Left lung (tissue), 10 donors: ENCODE data around the gene SAXO1. TPM values are rescaled to one million over a fixed set of nuclear protein-coding genes. Genes with fewer than 3 reads are reported as not detected.

Experiments
- ATAC-seq: fragments of 200-7000 bp; cut with Tn5 transposase; one replicate; pipeline ENCODE4 v1.9.1; 2020; ENCODE audit warnings: moderate library complexity
- DNase-seq, 4 donors: peaks; one replicate each; pipeline ENCODE4 v3.0.0-alpha.2; 2013 to 2020
- H3K27ac ChIP-seq, 2 donors: fragments of 200-600 bp; sonication (generic) in 1 of 2; one replicate each; pipeline versions ENCODE4 v1.5.0 to v1.8.0; 2020 to 2021
- H3K27me3 ChIP-seq, 2 donors: fragments of 200-600 bp; sonication (generic) in 1 of 2; one replicate each; pipeline versions ENCODE4 v1.5.0 to v1.8.0; 2020 to 2021
- H3K36me3 ChIP-seq, 2 donors: fragments of 200-600 bp; sonication (generic) in 1 of 2; one replicate each; pipeline versions ENCODE4 v1.5.0 to v1.8.0; 2020 to 2021
- H3K4me1 ChIP-seq, 2 donors: fragments of 200-600 bp; one replicate each; pipeline ENCODE4 v1.8.0; 2021
- H3K4me3 ChIP-seq, 2 donors: fragments of 200-600 bp; sonication (generic) in 1 of 2; one replicate each; pipeline versions ENCODE4 v1.5.0 to v1.8.0; 2020 to 2021; ENCODE audit warnings: mild to moderate bottlenecking in 1 of 2
- H3K9me3 ChIP-seq, 2 donors: fragments of 200-600 bp; sonication (generic) in 1 of 2; one replicate each; pipeline versions ENCODE4 v1.5.0 to v1.8.0; 2020 to 2021
- intact Hi-C, 2 donors: fragments of 100-400 bp; cut with DNase I; formaldehyde crosslinking; loops; one replicate each; pipeline versions ENCODE4 v1.11.2 to v1.14.2; 2022
- polyA plus RNA-seq, 6 donors: library from polyadenylated mRNA; unstranded; fragments of 120-200 nt; gene quantifications; one replicate each; pipeline ENCODE4 v1.2.1, GENCODE V29; 2013; ENCODE audit not compliant: insufficient read length in 6 of 6
- total RNA-seq, 2 donors: library from RNA; stranded (reverse); fragmentation: NEBNext Ultra II Directional; extraction: Animal tissue kit (Norgen Biotek cat#: 25700); gene quantifications; one replicate each; pipeline ENCODE4 v1.2.1, GENCODE V29; 2021
- TF ChIP-seq, protein P1 (sequence below), 2 donors: fragments of 200-600 bp; sonication (generic) in 1 of 2; IDR thresholded peaks; one replicate each; pipeline versions ENCODE4 v1.5.0 to v1.8.0; 2021; ENCODE audit warnings: antibody characterized with exemption in 2 of 2
- donor health status: DM: no; HTN: yes; CAD: no.
- donor health status: DM: no; HTN: no; CAD: no.

The SAXO1 gene
- total and polyA plus RNA-seq, 8 donors = 0.14 to 0.30 (median 0.18) TPM; not detected in 2

DNA sequence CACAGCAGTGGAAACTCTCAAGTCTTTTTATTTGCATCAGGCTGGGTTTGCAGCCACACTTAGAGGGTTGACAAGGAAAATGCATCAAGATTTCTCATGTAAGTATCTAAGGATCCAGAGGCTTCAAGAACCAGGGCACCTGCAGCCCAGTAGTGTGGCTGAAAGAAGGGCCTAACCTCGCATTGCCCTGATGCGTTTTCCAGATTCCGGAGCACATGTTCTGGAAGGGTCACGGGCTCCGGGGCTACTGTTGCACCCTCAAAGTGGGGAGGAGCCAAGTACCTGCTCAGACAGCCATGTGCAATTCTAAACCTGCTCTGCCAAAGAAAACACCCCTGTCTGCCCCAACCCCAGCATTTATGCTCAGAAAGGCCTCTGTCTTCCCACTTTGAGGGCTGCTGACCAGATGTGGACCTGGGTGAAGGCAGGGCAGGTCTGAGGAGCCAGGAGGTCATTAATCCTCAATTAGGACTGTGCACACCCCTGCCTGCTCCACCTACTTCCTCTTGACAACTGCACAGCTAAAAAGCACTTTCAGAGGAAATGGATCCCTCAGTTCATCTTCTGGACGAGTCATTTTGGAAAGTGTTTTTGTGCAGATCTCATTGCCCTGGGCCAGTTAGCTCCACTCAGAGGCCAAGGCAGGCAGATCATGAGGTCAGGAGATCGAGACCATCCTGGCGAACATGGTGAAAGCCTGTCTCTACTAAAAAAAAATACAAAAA, 110.7 kb downstream of the SAXO1 start:
- Histone ChIP-seq H3K4me1 (no peaks in the 10 kb centered on the region), H3K27me3 (no peaks in the 10 kb centered on the region), H3K36me3 (no peaks in the 10 kb centered on the region), H3K9me3 (no peaks in the 10 kb centered on the region), H3K27ac (no peak overlapping the region), H3K4me3 (no peak overlapping the region)
- DNase-seq (no peak), ATAC-seq (no peak)
- TF ChIP-seq, protein P1, sequence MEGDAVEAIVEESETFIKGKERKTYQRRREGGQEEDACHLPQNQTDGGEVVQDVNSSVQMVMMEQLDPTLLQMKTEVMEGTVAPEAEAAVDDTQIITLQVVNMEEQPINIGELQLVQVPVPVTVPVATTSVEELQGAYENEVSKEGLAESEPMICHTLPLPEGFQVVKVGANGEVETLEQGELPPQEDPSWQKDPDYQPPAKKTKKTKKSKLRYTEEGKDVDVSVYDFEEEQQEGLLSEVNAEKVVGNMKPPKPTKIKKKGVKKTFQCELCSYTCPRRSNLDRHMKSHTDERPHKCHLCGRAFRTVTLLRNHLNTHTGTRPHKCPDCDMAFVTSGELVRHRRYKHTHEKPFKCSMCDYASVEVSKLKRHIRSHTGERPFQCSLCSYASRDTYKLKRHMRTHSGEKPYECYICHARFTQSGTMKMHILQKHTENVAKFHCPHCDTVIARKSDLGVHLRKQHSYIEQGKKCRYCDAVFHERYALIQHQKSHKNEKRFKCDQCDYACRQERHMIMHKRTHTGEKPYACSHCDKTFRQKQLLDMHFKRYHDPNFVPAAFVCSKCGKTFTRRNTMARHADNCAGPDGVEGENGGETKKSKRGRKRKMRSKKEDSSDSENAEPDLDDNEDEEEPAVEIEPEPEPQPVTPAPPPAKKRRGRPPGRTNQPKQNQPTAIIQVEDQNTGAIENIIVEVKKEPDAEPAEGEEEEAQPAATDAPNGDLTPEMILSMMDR (IDR thresholded peaks at IDR 0.05) = no peak
- intact Hi-C loops = no loop called here

DNA sequence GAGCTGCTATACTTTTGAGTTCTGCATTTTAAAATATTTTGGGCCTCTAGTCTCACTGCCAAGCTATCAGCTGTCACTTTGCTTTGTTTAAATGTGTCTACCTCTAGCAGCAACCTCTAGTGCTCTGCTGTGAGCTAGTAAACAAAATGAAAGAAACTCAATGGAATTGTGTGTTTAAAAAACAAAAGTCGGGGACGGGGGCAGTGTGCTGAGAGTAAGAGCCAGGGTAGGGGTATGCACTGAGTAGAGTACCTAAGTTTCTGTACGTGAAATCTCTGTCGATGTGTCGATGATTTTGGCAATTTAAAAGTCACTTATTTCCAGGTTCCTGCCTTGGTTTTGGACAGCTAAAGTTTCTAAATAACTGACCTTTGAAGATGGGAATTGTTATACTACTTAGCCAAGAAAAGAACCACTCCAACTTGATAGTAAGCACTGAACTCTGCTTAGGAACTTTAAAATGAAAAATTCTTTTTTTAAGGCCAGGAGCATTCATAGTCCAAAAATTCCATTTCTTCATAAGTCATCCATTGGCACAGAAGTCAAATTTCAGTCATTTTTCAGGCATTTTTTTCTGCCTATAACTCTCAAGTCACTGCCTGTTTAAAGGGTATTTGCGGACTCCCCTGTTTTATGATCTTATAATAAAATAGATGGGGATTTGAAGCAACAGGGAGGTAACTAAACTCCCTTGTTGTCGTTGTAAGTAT, 111.5 kb downstream of the SAXO1 start:
- H3K27me3 ChIP-seq = no peaks in the 10 kb centered on the region
- TF ChIP-seq, protein P1 (IDR thresholded peaks at IDR 0.05) = no peak
- H3K27ac ChIP-seq = no peak overlapping the region
- H3K4me1 ChIP-seq = no peaks in the 10 kb centered on the region
- DNase-seq = no peak
- no peak overlapping the region for H3K4me3 ChIP-seq
- no peaks in the 10 kb centered on the region for H3K36me3 ChIP-seq
- intact Hi-C loops = no loop called here
- no peaks in the 10 kb centered on the region for H3K9me3 ChIP-seq
- ATAC-seq = no peak

DNA sequence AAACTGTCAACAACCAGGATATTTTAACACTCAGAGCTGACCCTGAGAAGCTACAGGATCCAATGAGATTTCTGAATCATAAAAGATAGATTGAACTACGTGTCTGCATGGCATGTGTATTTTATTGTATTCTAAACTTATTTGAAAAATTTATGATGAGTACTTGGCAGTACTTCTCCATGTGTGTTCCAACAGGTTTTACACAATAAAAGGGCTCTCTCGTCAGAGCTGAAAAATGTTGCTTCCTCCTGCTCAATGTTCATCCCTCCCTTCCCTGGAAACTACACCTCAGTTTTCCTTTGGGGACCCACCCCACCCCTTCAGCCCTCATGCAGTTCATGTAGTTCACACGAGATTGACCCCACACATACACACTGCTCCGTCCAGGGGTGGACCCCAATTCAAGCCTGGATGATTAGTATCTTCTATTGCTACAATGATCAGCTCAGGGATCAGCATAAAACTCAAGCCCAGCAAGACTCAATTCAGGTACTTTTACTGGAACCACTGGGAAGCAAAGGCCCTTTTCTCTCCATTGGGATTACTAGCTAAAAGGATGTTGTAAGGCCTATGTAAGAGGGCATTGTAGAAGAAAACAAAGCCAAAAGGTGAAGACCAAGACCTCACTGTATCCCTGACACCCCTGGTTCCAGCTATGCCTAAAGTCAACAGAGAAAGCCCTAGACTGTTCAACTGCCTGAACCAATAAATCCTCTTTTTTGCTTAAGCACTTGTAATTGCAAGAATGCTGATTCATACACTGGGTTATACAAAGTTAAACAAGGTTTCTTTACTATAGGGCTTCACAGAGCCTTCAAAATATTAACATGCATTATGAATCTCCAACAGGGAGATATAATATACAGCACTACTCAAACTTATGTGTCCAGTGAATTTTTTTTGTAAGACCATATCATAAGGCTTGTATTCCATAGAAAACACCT, 112.6 kb downstream of the SAXO1 start:
- TF ChIP-seq, protein P1 (IDR thresholded peaks at IDR 0.05) = no peak
- no peaks in the 10 kb centered on the region for H3K27me3 ChIP-seq
- no peak overlapping the region for H3K27ac ChIP-seq
- no peak overlapping the region for H3K4me3 ChIP-seq
- DNase-seq (no peak), ATAC-seq (no peak)
- H3K36me3 ChIP-seq = no peaks in the 10 kb centered on the region
- H3K4me1 ChIP-seq = no peaks in the 10 kb centered on the region
- no peaks in the 10 kb centered on the region for H3K9me3 ChIP-seq
- intact Hi-C loops = no loop called here

DNA sequence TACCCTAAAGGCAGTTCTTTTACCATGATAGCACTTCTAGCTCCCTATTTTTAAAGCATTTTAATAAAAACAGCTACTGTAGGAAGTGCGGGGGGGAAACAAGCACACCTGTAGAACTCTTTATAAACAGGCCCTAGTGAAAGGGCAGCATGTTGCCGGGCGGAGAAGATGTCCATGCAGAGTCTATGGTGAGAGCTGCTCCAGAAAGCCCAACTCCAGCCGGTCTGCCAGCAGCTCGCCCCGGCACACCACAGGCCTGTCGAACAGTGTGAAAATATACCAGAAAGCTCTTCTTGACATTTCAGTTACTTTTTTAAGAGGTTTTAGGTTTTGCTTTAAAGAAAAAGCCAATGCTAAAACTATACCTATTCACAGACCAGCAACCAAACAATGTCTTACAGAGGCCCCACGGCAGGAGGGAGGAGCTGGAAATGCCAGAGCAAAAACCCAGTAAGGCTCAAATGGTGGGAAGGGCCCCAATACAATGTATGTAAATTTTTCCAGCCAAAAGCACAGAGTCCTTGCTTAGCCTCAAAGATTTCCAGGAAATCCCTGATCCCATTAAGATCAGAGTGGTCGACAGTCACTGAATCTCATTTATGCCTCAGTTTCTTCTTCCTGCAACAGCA, 121.2 kb downstream of the SAXO1 start:
- Histone ChIP-seq H3K27ac (no peak overlapping the region), H3K9me3 (no peaks in the 10 kb centered on the region), H3K36me3 (no peaks in the 10 kb centered on the region), H3K4me1 (no peaks in the 10 kb centered on the region), H3K4me3 (no peak overlapping the region), H3K27me3 (no peaks in the 10 kb centered on the region)
- ATAC-seq = no peak
- TF ChIP-seq, protein P1 (IDR thresholded peaks at IDR 0.05) = no peak
- no peak for DNase-seq
- intact Hi-C loops = loop anchor here in 1 of 2 donors (10.0 kb wide), 1 partner anchor 63 kb away; no protein-coding TSS in a partner anchor
